Right lobe of liver (tissue), 6 donors: Measurements from ENCODE around the gene WDR54. TPM values are rescaled to one million over a fixed set of nuclear protein-coding genes. Genes with fewer than 3 reads are reported as not detected.

ENCODE experiments used
- ATAC-seq, 4 donors: fragments of 200-7000 bp; cut with Tn5 transposase; one replicate each; pipeline ENCODE4 v1.9.1; 2020; ENCODE audit warnings: mild to moderate bottlenecking in 4 of 4, moderate library complexity in 4 of 4
- DNase-seq, 3 donors: peaks; one replicate each; pipeline ENCODE4 v3.0.0-alpha.2; 2020
- H3K27ac ChIP-seq, 3 donors: fragments of 200-600 bp; one replicate each; pipeline ENCODE4 v1.8.0; 2022
- H3K27me3 ChIP-seq, 2 donors: fragments of 200-600 bp; one replicate each; pipeline ENCODE4 v1.8.0; 2022
- H3K36me3 ChIP-seq, 4 donors: fragments of 200-600 bp; sonication (generic) in 1 of 4; one replicate each; pipeline versions ENCODE4 v1.5.1 to v1.8.0; 2017 to 2022; ENCODE audit warnings: control low read depth in 1 of 4
- H3K4me1 ChIP-seq, 4 donors: fragments of 200-600 bp; sonication (generic) in 1 of 4; one replicate each; pipeline versions ENCODE4 v1.5.1 to v1.8.0; 2017 to 2022; ENCODE audit warnings: control low read depth in 1 of 4
- H3K4me3 ChIP-seq, 3 donors: fragments of 200-600 bp; one replicate each; pipeline ENCODE4 v1.8.0; 2022
- H3K9me3 ChIP-seq, 4 donors: fragments of 200-600 bp; sonication (generic) in 1 of 4; one replicate each; pipeline versions ENCODE4 v1.5.1 to v1.8.0; 2017 to 2022; ENCODE audit warnings: control low read depth in 1 of 4
- POLR2A ChIP-seq: fragments of 450-650 bp; IDR thresholded peaks from one replicate; pipeline ENCODE4 v1.6.1; 2017; ENCODE audit warnings: antibody characterized with exemption, mild to moderate bottlenecking
- WGBS: methylation state at CpG from one replicate; pipeline ENCODE4 v1.1.6; 2018; ENCODE audit warnings: low coverage, low lambda C conversion rate; ENCODE audit not compliant: insufficient coverage; ENCODE audit errors: missing lambda C conversion rate; 5-methylcytosine and 5-hydroxymethylcytosine counted together
- intact Hi-C, 2 donors: fragments of 100-400 bp; cut with DNase I; formaldehyde crosslinking; loops; one replicate each; pipeline versions ENCODE4 v1.11.2 to v1.14.1; 2022
- total RNA-seq, 6 experiments: library from RNA; depleted of rRNA in 2 of 6; stranded (reverse); fragments of >200 nt in 2 of 6; fragmentation: NEBNext Ultra II Directional in 3 of 6; extraction: Animal tissue kit (Norgen Biotek cat#: 25700) in 3 of 6; gene quantifications; one replicate each; pipeline versions ENCODE4 v1.1.0 to v1.2.4, GENCODE V29; 2016 to 2023
- TF ChIP-seq, protein P1 (sequence below), 4 donors: fragments of 200-600 bp in 3 of 4; fragments of 450-650 bp in 1 of 4; IDR thresholded peaks; one replicate each; pipeline versions ENCODE4 v1.5.1 to v1.8.0; 2016 to 2022; ENCODE audit warnings: antibody characterized with exemption in 4 of 4, mild to moderate bottlenecking in 2 of 4
- donor health status: DM: no; HTN: yes; CAD: no.
- donor health status: DM: no; HTN: no; CAD: no.
- donor health status: DM: no; HTN: no; CAD: no.
- donor health status: DM: no; HTN: yes; CAD: no.
- donor health status: DM: no; HTN: yes; CAD: no.

WDR54 gene
- total RNA-seq, 6 experiments from 2014 or later = 1.6 to 5.3 (median 2.2) TPM

DNA sequence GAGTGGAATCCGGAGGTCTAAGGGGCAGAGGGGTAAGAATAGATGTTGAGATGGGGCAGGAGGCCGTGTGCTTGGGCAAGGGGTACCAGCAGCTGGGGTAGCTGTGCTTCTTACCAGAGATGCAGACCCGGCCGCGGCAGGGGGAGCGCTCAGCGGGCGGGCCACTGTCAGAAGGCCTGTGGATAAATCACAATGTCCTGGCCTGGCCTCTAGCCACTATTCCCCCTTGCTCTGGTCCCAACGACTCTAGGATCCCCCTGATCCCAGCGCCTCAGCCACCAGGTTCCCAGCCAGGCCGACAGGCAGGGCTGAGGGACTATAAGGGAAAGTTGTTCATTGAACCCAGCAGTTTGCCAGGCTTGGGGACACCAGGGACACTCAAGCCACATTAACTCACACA is 9.0 kb downstream of the WDR54 start:
- ATAC-seq (peak; percentile 4 to 33 (median 18)), DNase-seq (peak in 1 of 3 donors; percentile 53)
- H3K4me3 ChIP-seq = peak overlapping the region in 1 of 3 donors; percentile 43
- peaks cover 0 to 29% (median 15%) of the 10 kb centered on the region in 4 donors for H3K4me1 ChIP-seq
- no peaks in the 10 kb centered on the region for H3K9me3 ChIP-seq
- 25% methylated on average over 1 of the region's 11 CpGs for WGBS
- intact Hi-C loops = no loop called here
- H3K27me3 ChIP-seq = no peaks in the 10 kb centered on the region
- peaks cover 0 to 52% (median 20%) of the 10 kb centered on the region in 4 donors for H3K36me3 ChIP-seq
- H3K27ac ChIP-seq = peak overlapping the region in 1 of 3 donors; percentile 63
- TF ChIP-seq, protein P1, sequence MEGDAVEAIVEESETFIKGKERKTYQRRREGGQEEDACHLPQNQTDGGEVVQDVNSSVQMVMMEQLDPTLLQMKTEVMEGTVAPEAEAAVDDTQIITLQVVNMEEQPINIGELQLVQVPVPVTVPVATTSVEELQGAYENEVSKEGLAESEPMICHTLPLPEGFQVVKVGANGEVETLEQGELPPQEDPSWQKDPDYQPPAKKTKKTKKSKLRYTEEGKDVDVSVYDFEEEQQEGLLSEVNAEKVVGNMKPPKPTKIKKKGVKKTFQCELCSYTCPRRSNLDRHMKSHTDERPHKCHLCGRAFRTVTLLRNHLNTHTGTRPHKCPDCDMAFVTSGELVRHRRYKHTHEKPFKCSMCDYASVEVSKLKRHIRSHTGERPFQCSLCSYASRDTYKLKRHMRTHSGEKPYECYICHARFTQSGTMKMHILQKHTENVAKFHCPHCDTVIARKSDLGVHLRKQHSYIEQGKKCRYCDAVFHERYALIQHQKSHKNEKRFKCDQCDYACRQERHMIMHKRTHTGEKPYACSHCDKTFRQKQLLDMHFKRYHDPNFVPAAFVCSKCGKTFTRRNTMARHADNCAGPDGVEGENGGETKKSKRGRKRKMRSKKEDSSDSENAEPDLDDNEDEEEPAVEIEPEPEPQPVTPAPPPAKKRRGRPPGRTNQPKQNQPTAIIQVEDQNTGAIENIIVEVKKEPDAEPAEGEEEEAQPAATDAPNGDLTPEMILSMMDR (IDR thresholded peaks at IDR 0.05) = no peak
- no peak for TF ChIP-seq POLR2A

DNA sequence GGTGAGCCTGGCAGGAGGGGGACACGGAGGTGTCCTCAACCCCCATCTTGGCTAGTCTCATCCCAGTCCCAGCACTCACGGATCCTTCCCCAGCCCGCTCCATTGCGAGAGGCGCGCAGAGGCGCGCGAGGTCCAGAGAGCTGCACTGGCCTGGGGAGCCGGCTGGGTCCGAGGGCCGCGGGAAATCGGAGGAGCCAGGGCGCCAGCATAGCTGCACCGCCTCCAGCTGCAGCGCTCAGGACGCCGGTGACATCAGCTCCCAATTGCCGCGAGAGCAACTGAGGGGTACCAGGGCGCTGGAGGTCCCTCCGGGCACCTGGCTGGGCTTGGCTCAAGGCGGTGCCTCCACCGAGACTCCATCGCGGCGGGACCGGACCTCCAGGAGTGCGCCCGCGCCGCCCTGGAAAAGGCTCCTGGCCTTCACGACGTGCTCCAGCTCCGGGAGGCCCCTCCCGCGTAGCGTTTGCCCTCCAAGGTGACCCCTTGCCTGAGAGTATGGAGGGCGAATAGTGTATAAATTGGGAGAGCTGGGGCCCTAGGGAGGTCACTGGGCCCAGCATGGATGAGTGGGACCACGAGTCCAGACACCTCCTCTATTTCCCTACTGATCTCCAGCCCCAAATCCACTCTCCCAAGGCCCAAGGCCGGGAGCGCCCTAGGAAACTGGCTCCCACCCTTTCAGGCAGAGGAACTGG is 14.7 kb downstream of the WDR54 start:
- peak in 1 of 3 donors; percentile 45 for DNase-seq
- TF ChIP-seq POLR2A = no peak
- TF ChIP-seq, protein P1 (IDR thresholded peaks at IDR 0.05) = no peak
- H3K27me3 ChIP-seq = no peaks in the 10 kb centered on the region

DNA sequence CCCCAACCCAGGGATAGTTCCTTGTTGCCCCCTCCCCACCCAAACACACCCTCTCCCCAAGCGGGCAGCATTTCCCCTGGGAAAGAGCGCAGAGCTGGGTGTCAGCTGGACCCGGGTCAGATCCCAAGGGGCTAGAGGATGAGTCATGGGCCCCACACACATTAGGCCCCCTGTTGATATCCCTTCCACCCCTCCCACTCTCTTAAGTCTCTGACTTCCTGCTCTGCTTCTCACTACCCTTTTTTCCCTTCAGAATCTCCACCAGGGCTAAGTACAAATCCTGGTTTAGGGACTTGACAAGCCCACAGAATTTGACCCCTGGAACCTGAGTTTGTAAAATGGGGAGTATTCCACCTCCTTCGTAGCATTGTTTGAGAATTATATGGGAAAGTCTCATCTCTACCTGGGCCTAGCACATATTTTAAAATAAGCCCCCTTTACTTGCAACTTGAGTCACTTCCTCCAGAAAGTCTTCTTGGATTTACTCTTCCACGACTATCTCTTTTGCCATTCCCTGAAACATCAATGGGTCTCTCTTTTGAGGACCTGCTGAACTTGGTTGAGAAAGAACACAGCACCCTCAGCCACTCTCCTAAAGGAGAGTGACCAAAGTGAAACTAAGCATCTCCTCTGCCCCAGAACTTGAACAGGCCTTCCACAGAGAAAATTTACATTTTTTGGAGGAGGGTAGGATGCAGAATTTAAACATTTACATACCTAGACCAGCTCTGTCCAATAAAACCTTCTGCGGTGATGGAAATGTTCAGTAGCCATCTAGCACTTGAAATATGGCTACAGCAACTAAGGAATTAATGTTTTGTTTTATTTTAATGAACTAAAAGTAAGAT is 15.5 kb downstream of the WDR54 start:
- Histone ChIP-seq H3K9me3 (no peaks in the 10 kb centered on the region), H3K36me3 (peaks cover 0 to 6% (median 2%) of the 10 kb centered on the region in 4 donors), H3K27ac (no peak overlapping the region), H3K4me1 (peaks cover 0 to 27% (median 9%) of the 10 kb centered on the region in 4 donors), H3K4me3 (no peak overlapping the region), H3K27me3 (no peaks in the 10 kb centered on the region)
- DNase-seq (no peak), ATAC-seq (no peak)
- WGBS = 69% methylated on average over 4 of the region's 6 CpGs
- TF ChIP-seq, protein P1 (IDR thresholded peaks at IDR 0.05) = no peak
- TF ChIP-seq POLR2A = no peak
- intact Hi-C loops = no loop called here

More for the DNA sequence above, 14.7 kb downstream of the WDR54 start:
- no peak for ATAC-seq
- intact Hi-C loops = no loop called here
- Histone ChIP-seq H3K4me1 (peaks cover 0 to 32% (median 11%) of the 10 kb centered on the region in 4 donors), H3K9me3 (no peaks in the 10 kb centered on the region), H3K4me3 (no peak overlapping the region), H3K27ac (no peak overlapping the region), H3K36me3 (peaks cover 0 to 13% (median 3%) of the 10 kb centered on the region in 4 donors)
- WGBS = 100% methylated on average over 2 of the region's 43 CpGs

DNA sequence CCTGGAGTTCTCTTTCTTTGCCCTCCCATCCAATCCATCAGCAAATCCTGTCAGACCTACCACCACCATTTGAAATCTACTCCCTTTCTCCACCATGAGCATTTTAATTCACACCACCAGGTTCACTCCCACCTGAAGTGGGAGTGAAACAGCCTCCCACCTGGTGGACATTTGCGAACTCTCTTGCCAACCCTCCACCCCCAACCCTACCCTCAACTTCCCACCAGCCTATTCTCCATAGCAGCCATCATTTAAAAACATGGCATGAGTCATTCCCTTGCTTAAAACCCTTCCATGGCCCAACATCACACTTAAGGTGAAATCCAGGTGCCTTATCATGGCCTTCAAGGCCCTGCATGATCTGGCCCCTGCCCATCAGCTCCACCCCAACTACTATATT is 16.7 kb downstream of the WDR54 start:
- DNase-seq = no peak
- intact Hi-C loops = no loop called here
- Histone ChIP-seq H3K9me3 (no peaks in the 10 kb centered on the region), H3K4me1 (peaks cover 0 to 36% (median 12%) of the 10 kb centered on the region in 4 donors), H3K36me3 (peaks cover 0 to 3% (median 0%) of the 10 kb centered on the region in 4 donors), H3K4me3 (no peak overlapping the region), H3K27me3 (no peaks in the 10 kb centered on the region), H3K27ac (no peak overlapping the region)
- WGBS = 100% methylated on average over 1 of the region's 1 CpG
- TF ChIP-seq, protein P1 (IDR thresholded peaks at IDR 0.05) = no peak
- no peak for TF ChIP-seq POLR2A
- no peak for ATAC-seq
